Ishikawa (cell line): Measurements from ENCODE around the gene SRPK2.

Experiments used
- CEBPB ChIP-seq: IDR thresholded peaks from 2 replicates; pipeline ENCODE4 v1.6.1; 2012
- CREB1 ChIP-seq: IDR thresholded peaks from 2 replicates; pipeline ENCODE4 v1.6.1; 2012; ENCODE audit warnings: low read depth
- EGR1 ChIP-seq: IDR thresholded peaks from 2 replicates; pipeline ENCODE4 v1.6.1; 2012
- EP300 ChIP-seq: IDR thresholded peaks from 2 replicates; pipeline ENCODE4 v1.6.1; 2012; ENCODE audit warnings: borderline replicate concordance
- FOXM1 ChIP-seq: IDR thresholded peaks from 2 replicates; pipeline ENCODE4 v1.6.1; 2012; ENCODE audit warnings: low read depth, borderline replicate concordance
- NFIC ChIP-seq: IDR thresholded peaks from 2 replicates; pipeline ENCODE4 v1.6.1; 2012
- RAD21 ChIP-seq: IDR thresholded peaks from 2 replicates; pipeline ENCODE4 v1.6.1; 2012; ENCODE audit warnings: low read depth
- TAF1 ChIP-seq: IDR thresholded peaks from 2 replicates; pipeline ENCODE4 v1.6.1; 2012; ENCODE audit warnings: low read depth, mild to moderate bottlenecking
- TCF12 ChIP-seq: IDR thresholded peaks from 2 replicates; pipeline ENCODE4 v1.6.1; 2012; ENCODE audit warnings: low read depth
- TEAD4 ChIP-seq: IDR thresholded peaks from 2 replicates; pipeline ENCODE4 v1.6.1; 2012
- YY1 ChIP-seq: IDR thresholded peaks from 2 replicates; pipeline ENCODE4 v1.6.1; 2012; ENCODE audit warnings: low read depth
- ZBTB7A ChIP-seq: IDR thresholded peaks from 2 replicates; pipeline ENCODE4 v1.6.1; 2012; ENCODE audit warnings: low read depth
- TF ChIP-seq, protein P1 (sequence below): IDR thresholded peaks from 2 replicates; pipeline ENCODE4 v1.6.1; 2012
- TF ChIP-seq, protein P2 (sequence below): IDR thresholded peaks from 2 replicates; pipeline ENCODE4 v1.6.1; 2012
- TF ChIP-seq, protein P3 (sequence below): IDR thresholded peaks from 2 replicates; pipeline ENCODE4 v1.6.1; 2012; ENCODE audit warnings: low read depth, mild to moderate bottlenecking

SRPK2 gene

GRCh38 chr7:105188201-105188600, 200.5 kb downstream of the SRPK2 start:
- TF ChIP-seq TEAD4 (no peak), TCF12 (no peak), RAD21 (no peak)
- TF ChIP-seq, protein P1, sequence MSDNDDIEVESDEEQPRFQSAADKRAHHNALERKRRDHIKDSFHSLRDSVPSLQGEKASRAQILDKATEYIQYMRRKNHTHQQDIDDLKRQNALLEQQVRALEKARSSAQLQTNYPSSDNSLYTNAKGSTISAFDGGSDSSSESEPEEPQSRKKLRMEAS: no peak
- TF ChIP-seq, protein P2, sequence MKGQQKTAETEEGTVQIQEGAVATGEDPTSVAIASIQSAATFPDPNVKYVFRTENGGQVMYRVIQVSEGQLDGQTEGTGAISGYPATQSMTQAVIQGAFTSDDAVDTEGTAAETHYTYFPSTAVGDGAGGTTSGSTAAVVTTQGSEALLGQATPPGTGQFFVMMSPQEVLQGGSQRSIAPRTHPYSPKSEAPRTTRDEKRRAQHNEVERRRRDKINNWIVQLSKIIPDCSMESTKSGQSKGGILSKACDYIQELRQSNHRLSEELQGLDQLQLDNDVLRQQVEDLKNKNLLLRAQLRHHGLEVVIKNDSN: no peak
- TF ChIP-seq, protein P3, sequence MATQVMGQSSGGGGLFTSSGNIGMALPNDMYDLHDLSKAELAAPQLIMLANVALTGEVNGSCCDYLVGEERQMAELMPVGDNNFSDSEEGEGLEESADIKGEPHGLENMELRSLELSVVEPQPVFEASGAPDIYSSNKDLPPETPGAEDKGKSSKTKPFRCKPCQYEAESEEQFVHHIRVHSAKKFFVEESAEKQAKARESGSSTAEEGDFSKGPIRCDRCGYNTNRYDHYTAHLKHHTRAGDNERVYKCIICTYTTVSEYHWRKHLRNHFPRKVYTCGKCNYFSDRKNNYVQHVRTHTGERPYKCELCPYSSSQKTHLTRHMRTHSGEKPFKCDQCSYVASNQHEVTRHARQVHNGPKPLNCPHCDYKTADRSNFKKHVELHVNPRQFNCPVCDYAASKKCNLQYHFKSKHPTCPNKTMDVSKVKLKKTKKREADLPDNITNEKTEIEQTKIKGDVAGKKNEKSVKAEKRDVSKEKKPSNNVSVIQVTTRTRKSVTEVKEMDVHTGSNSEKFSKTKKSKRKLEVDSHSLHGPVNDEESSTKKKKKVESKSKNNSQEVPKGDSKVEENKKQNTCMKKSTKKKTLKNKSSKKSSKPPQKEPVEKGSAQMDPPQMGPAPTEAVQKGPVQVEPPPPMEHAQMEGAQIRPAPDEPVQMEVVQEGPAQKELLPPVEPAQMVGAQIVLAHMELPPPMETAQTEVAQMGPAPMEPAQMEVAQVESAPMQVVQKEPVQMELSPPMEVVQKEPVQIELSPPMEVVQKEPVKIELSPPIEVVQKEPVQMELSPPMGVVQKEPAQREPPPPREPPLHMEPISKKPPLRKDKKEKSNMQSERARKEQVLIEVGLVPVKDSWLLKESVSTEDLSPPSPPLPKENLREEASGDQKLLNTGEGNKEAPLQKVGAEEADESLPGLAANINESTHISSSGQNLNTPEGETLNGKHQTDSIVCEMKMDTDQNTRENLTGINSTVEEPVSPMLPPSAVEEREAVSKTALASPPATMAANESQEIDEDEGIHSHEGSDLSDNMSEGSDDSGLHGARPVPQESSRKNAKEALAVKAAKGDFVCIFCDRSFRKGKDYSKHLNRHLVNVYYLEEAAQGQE: no peak

DNA sequence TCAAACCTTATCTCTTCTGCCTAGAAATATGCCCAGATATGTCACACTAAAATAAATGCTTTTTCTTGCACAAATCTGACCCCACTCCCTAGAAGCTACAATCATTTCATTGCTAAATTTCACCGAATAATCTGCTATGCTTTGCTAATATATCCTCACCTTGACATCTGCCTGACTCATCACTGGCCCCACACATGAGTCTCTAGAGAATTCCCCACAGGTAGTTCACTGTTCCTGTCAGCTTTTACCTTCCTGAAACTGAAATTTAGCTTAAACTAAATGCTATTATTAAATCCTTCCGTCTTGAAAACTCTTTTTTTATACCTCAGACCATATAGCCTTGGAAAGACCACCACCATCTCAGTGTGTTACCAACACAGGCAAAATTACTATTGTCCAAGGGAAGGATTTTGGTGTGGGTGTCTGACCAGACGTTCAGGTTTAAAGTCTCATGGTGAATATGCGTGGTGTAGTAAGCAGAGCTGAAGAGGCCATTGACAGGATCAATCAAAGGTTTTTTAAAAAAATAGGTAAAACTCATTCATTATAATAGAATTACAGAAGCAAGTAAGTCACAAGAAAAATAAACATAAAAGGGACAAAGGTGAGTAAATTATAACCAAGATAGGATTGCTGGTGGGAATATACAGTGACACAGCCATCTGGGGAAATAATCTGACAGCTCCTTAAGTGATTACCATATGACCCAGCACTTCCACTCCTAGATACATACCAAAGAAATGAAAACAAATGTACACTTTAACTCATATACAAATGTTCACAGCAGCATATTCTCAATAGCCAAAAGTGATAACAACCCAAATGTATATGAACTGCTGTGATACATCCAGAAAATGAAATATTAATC, 201.2 kb downstream of the SRPK2 start:
- TF ChIP-seq TCF12: no peak
- no peak for TF ChIP-seq YY1
- no peak for TF ChIP-seq NFIC
- no peak for TF ChIP-seq CREB1
- no peak for TF ChIP-seq CEBPB
- no peak for TF ChIP-seq TEAD4
- TF ChIP-seq, protein P3: no peak
- TF ChIP-seq, protein P2: no peak
- TF ChIP-seq FOXM1: no peak

GRCh38 chr7:105185290-105186010, 203.3 kb downstream of the SRPK2 start:
- no peak for TF ChIP-seq EGR1

DNA sequence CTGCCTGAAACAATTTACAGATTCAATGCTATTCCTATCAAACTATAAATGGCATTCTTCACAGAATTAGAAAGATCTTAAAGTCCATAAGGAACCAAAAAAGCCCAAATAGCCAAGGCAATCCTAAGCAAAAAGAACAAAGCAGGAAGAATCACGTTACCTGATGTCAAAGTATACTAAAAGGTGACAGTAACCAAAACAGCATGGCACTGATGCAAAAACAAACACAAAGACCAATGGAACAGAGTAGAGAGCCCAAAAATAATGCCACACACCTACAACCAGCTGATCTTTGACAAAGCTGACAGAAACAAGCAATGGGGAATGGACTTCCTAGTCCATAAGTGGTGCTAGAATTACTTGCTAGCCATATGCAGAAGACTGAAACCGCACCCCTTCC, 208.7 kb downstream of the SRPK2 start:
- TF ChIP-seq, protein P1: no peak
- TF ChIP-seq NFIC: no peak
- TF ChIP-seq, protein P2: no peak
- no peak for TF ChIP-seq EGR1
- TF ChIP-seq YY1: no peak
- TF ChIP-seq, protein P3: no peak

DNA sequence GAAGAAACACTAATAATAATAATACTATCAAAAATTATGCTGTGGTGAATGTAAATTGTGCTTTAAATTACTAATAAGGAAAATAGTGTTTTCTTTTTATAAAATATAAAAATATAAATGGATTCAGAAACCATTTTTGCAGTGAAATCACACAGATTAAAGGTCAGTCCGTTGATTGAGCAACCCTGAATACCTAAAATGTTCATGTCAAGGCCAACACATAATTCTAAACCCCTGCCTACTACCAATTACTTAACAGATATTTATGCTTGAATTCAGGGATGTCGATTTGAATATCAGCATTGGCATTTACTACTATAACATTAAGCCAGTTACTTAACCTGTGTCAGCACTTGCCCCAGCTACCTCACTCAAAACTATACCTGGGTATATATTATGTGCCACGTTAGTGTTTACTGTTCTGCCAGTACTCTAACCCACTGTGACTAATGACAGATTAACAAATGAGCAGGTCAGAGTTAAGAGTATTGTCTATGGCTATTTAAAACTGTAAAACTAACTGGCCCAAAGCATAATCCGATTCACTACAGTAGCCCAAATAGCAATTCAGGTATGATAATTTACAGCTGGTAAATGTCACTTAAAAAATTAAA, 209.7 kb downstream of the SRPK2 start:
- TF ChIP-seq CEBPB (no peak), EP300 (no peak), TAF1 (no peak), EGR1 (no peak), ZBTB7A (no peak), FOXM1 (no peak), TEAD4 (no peak), NFIC (no peak), TCF12 (no peak), CREB1 (no peak), YY1 (no peak), RAD21 (no peak)
- TF ChIP-seq, protein P2: no peak
- TF ChIP-seq, protein P1: no peak
- TF ChIP-seq, protein P3: no peak
